GM10248 (cell line): ENCODE measurements around the gene CDAN1.

Experiments
- CTCF ChIA-PET: fragments of 300-600 bp; sonication (Branson Sonifier 250); formaldehyde crosslinking; extraction: SDS; loops from one replicate; lab custom pipeline; 2021; ENCODE audit warnings: antibody characterized with exemption; lab: Yijun Ruan, JAX
- POLR2A ChIA-PET: fragments of 350-650 bp; sonication (Branson Sonifier 250); formaldehyde crosslinking; extraction: SDS; loops from one replicate; lab custom pipeline; 2020; ENCODE audit warnings: antibody characterized with exemption; lab: Yijun Ruan, JAX
- DNase-seq: peaks from one replicate; pipeline ENCODE4 v3.0.0; 2012; ENCODE audit errors: extremely low spot score
- CTCF ChIP-seq: IDR thresholded peaks from 2 replicates; pipeline ENCODE4 v1.5.1; 2012; ENCODE audit warnings: mild to moderate bottlenecking, low read depth; ENCODE audit errors: extremely low read depth, missing control alignments, control extremely low read depth

Gene CDAN1

DNA sequence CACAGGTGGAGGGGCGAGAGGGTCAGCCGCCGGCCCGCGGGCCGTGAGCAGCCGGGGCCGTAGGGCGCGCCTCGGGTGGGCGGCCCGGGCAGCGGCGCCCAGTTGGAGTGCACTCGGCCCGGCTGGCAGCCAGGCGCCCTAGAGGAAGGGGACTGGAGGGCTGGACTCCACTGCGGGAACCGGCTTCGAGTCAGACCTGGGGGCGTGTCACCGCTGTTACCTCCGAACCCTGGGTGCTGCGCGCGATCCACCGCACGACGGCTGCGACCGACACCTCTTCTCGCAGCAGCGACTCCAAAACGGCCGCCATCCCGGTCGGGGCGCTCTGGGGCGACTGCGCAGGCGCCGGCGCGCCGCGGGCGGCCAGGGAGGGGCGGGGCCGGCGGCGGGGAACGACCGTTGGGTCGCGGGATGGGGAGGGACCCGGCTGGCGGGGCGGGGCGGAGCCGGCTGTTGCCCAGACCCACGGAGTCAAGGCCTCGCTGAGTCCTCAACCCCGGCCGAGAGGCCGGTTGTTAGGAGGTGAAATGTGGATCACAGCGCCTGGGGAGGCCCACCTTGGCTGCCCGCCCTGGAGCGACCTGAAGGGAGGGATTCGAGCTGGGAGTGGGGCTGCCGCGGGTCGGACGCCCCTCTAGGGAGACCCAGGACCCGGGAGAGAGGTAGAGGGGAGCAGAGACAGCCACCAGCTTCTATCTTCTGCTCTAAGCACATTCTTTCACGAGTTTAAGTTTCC, at the start of gene CDAN1:
Gene CDAN1, minus strand, starts transcription at position 336 of the 736 bp plus-strand sequence. Its CDS starts 26 bp downstream, at position 310.
- ChIA-PET POLR2A (no interaction called here), CTCF (interaction anchor here (0.5 to 1.7 kb wide), 3 partner anchors 14 to 241 kb away, joined by 3 to 7 read pairs (median 3); no protein-coding TSS in a partner anchor)
- peak; percentile 100 for DNase-seq
- TF ChIP-seq CTCF: no peak

- DNase-seq: no peak
- ChIA-PET CTCF (interaction anchor here (1.0 kb wide), 1 partner anchor 10 kb away, joined by 3 read pairs; no protein-coding TSS in a partner anchor), POLR2A (no interaction called here)
- TF ChIP-seq CTCF: no peak
These were observed 48.6 kb upstream of the CDAN1 start for GRCh38 chr15:42785569-42785968.

GRCh38 chr15:42784705-42785104, 47.8 kb upstream of the CDAN1 start:
- no peak for TF ChIP-seq CTCF
- ChIA-PET POLR2A (no interaction called here), CTCF (interaction anchor here (1.0 kb wide), 1 partner anchor 9 kb away, joined by 3 read pairs; no protein-coding TSS in a partner anchor)
- DNase-seq: no peak

GRCh38 chr15:42782716-42783115, 45.8 kb upstream of the CDAN1 start:
- ChIA-PET CTCF (interaction anchor here (0.9 kb wide), 1 partner anchor 13 kb away, joined by 3 read pairs; no protein-coding TSS in a partner anchor), POLR2A (no interaction called here)
- DNase-seq: no peak
- no peak for TF ChIP-seq CTCF

DNA sequence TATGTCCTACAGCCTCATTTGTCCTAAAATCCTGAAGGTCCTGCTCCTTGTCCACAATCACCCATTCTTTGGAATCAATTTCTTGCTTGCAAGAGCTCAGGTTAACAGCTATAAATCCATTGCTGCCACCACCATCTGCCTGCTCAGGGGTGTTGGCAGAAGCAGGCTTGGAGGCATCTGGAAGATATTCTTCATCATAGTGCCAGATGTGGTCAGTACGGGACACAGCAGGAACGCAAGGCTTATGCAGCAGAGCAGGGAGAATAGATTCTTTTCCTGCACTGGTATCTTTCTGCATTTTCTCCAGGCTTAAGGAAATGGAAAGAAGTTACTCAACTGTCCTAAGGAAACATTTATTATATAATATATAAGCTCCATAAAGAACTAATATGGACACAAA, 38.5 kb upstream of the CDAN1 start:
- DNase-seq: no peak
- CTCF ChIA-PET: interaction anchor here (0.7 to 2.1 kb wide), 5 partner anchors 10 to 33 kb away, joined by 3 to 5 read pairs (median 3); no protein-coding TSS in a partner anchor
- POLR2A ChIA-PET: no interaction called here
- TF ChIP-seq CTCF: no peak

DNA sequence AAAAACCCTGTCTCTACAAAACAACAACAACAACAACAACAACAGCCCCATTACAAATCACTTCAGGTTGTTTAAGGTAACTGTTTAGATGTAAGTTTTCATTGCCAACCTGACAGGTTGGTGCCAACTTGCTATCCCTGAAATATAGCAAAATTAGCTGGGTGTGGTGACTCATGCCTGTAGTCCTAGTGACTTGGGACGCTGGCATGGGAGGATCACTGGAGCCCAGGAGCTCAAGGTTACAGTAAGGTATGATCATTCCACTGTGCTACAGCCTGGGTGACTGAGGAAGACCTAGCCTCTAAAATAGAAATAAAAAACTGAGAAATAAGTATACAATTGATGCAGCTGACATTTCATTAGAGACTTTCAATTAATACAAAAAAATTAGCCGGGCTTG, 36.0 kb upstream of the CDAN1 start:
- no peak for DNase-seq
- TF ChIP-seq CTCF: no peak
- POLR2A ChIA-PET: no interaction called here
- CTCF ChIA-PET: interaction anchor here (1.1 to 1.3 kb wide), 2 partner anchors 15 to 21 kb away, joined by 3 to 4 read pairs; no protein-coding TSS in a partner anchor
